ENCODE results near the gene CREB5. TPM values are rescaled to one million over a fixed set of nuclear protein-coding genes. Genes with fewer than 3 reads are reported as not detected.

CREB5 gene
- total RNA-seq, 1 donor from 2014 or later = 13.6 TPM

- TF ChIP-seq, protein P1, sequence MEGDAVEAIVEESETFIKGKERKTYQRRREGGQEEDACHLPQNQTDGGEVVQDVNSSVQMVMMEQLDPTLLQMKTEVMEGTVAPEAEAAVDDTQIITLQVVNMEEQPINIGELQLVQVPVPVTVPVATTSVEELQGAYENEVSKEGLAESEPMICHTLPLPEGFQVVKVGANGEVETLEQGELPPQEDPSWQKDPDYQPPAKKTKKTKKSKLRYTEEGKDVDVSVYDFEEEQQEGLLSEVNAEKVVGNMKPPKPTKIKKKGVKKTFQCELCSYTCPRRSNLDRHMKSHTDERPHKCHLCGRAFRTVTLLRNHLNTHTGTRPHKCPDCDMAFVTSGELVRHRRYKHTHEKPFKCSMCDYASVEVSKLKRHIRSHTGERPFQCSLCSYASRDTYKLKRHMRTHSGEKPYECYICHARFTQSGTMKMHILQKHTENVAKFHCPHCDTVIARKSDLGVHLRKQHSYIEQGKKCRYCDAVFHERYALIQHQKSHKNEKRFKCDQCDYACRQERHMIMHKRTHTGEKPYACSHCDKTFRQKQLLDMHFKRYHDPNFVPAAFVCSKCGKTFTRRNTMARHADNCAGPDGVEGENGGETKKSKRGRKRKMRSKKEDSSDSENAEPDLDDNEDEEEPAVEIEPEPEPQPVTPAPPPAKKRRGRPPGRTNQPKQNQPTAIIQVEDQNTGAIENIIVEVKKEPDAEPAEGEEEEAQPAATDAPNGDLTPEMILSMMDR (IDR thresholded peaks at IDR 0.05; ENCODE audit: unreplicated experiment) = no peak
- Mint-ChIP-seq H3K9me3 (peaks cover 24% of the 10 kb centered on the region), H3K4me1 (peaks cover 8% of the 10 kb centered on the region), H3K27ac (no peak overlapping the region), H3K36me3 (peaks cover 6% of the 10 kb centered on the region), H3K4me3 (no peak overlapping the region), H3K27me3 (ENCODE audit: low read depth) (peaks cover 2% of the 10 kb centered on the region)
- no peak for DNase-seq (ENCODE audit: low spot score in 2 of 2, unreplicated experiment in 2 of 2)
These were observed 246.1 kb downstream of the CREB5 start for GRCh38 chr7:28658381-28658780.

- TF ChIP-seq, protein P1 (IDR thresholded peaks at IDR 0.05; ENCODE audit: unreplicated experiment) = no peak
- H3K9me3 Mint-ChIP-seq = peaks cover 24% of the 10 kb centered on the region
- no peak overlapping the region for H3K27ac Mint-ChIP-seq
- DNase-seq (ENCODE audit: low spot score in 2 of 2, unreplicated experiment in 2 of 2) = no peak
- H3K4me1 Mint-ChIP-seq = peaks cover 16% of the 10 kb centered on the region
- no peak overlapping the region for H3K4me3 Mint-ChIP-seq
- H3K27me3 Mint-ChIP-seq (ENCODE audit: low read depth) = peaks cover 4% of the 10 kb centered on the region
- peaks cover 6% of the 10 kb centered on the region for H3K36me3 Mint-ChIP-seq
These were observed 247.8 kb downstream of the CREB5 start for GRCh38 chr7:28660132-28660531.

DNA sequence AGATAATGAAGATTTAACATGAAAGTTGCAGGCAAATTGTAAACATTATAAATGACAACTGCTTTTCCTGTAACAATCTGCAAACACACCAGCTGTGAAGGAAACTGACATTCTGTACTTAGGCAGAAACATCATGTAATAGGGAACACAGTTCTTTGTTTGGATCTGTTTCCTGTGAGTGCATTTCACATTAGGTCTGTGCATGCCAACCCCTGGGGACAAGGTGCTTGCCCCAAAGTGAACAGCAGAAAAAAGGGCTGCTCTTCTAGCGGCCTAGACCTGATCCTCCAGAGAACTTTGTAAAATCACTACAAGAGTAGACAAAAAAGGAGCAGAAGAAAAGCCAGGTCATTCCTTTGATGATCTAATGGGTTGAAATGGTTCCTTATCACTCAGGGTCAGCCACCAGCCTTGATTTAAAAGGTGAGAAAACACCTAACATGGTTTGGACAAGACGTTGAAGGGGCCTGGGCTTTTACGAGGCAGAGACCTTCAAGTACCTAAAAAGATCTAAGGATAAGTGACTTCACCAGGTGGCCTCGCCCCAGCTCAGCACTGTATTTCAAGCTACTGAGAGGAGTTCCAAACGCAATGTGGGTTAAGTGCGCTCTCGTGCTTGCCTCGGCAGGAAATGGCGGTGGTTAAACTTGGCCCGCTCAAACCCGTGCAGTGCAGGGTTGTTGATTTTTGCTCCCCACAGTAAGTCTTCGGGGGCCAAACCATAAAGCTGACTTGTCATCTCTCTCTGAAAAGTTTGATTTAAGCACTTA is 249.7 kb downstream of the CREB5 start:
- no peak overlapping the region for H3K27ac Mint-ChIP-seq
- DNase-seq (ENCODE audit: low spot score in 2 of 2, unreplicated experiment in 2 of 2) = no peak
- H3K4me3 Mint-ChIP-seq = no peak overlapping the region
- peaks cover 21% of the 10 kb centered on the region for H3K4me1 Mint-ChIP-seq
- peaks cover 24% of the 10 kb centered on the region for H3K9me3 Mint-ChIP-seq
- TF ChIP-seq, protein P1 (IDR thresholded peaks at IDR 0.05; ENCODE audit: unreplicated experiment) = no peak
- H3K27me3 Mint-ChIP-seq (ENCODE audit: low read depth) = peaks cover 4% of the 10 kb centered on the region
- H3K36me3 Mint-ChIP-seq = peaks cover 6% of the 10 kb centered on the region

DNA sequence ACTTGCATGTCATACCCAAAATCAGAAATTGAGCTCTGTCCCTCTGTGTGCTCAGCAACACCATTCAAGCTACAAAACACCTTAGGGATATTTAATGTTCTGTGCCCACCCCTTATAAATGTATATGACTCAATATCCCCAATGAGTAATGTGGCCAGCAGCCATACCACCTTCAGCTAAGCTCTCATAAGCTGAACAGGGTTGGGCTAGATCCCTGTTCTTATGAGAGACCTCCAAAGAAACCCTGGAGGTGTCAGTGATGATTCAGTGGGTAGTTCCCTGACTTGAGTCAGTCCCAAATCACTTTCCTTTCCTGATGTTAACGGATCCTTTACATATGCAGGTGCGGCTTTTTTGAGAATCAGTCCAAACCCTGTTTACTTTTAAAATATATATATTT is 253.8 kb downstream of the CREB5 start:
- no peak for DNase-seq (ENCODE audit: low spot score in 2 of 2, unreplicated experiment in 2 of 2)

DNA sequence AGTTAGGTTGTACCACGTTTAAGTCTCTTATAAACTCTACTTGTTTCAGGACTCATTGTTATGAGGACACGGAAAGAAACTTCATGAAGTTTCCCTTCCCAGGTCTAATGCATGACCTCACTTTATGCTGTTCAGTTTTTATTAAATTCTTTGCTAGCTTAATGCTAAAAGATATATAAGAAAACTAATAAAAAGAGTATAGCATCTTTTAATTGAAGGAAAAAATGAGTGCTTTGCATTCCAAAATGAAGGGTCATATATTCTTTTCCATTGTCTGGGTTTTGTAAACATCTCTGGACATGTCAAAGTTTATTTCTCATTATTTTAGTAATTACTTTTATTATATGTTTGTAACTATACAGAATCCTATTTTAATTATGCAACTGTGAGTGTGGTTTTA is 255.8 kb downstream of the CREB5 start:
- no peak for DNase-seq (ENCODE audit: low spot score in 2 of 2, unreplicated experiment in 2 of 2)
- Mint-ChIP-seq H3K4me3 (no peak overlapping the region), H3K27me3 (ENCODE audit: low read depth) (peaks cover 2% of the 10 kb centered on the region), H3K4me1 (peaks cover 28% of the 10 kb centered on the region), H3K36me3 (no peaks in the 10 kb centered on the region), H3K27ac (no peak overlapping the region), H3K9me3 (no peaks in the 10 kb centered on the region)
- TF ChIP-seq, protein P1 (IDR thresholded peaks at IDR 0.05; ENCODE audit: unreplicated experiment) = no peak

More for the DNA sequence above, 253.8 kb downstream of the CREB5 start:
- Mint-ChIP-seq H3K27me3 (ENCODE audit: low read depth) (peaks cover 4% of the 10 kb centered on the region), H3K4me3 (no peak overlapping the region), H3K9me3 (peaks cover 4% of the 10 kb centered on the region), H3K4me1 (peaks cover 26% of the 10 kb centered on the region), H3K36me3 (peaks cover 3% of the 10 kb centered on the region), H3K27ac (no peak overlapping the region)
- TF ChIP-seq, protein P1 (IDR thresholded peaks at IDR 0.05; ENCODE audit: unreplicated experiment) = no peak

Data from mesothelial cell of epicardium (in vitro differentiated cells).